Stimulated activated CD4-positive, alpha-beta T cell treated with anti-CD3 and anti-CD28 coated beads, Interleukin-4, amount 100 ng/mL, for 4 hours (primary cell): ENCODE data around the gene DACT2.

ENCODE experiments used
- DNase-seq, 2 experiments: peaks; one replicate each; pipeline ENCODE4 v3.0.0-alpha.2; 2020

The DACT2 gene

GRCh38 chr6:168348186-168348585 is 28.6 kb upstream of the DACT2 start:
- DNase-seq, result no peak

GRCh38 chr6:168347615-168348014 is 28.0 kb upstream of the DACT2 start:
- no peak for DNase-seq

- DNase-seq, result no peak
Measured at GRCh38 chr6:168347053-168347452, 27.5 kb upstream of the DACT2 start.

- no peak for DNase-seq
Measured at GRCh38 chr6:168345896-168346754, 26.5 kb upstream of the DACT2 start.

GRCh38 chr6:168345266-168345665 is 25.7 kb upstream of the DACT2 start:
- DNase-seq, result no peak

- DNase-seq, result no peak
Measured at GRCh38 chr6:168344338-168344737, 24.8 kb upstream of the DACT2 start.

GRCh38 chr6:168343239-168344150 is 23.9 kb upstream of the DACT2 start:
- DNase-seq, result no peak

- DNase-seq, result no peak
Measured at GRCh38 chr6:168342636-168343035, 23.1 kb upstream of the DACT2 start.

- no peak for DNase-seq
Measured at GRCh38 chr6:168341280-168341900, 21.8 kb upstream of the DACT2 start.

GRCh38 chr6:168340819-168341218 is 21.2 kb upstream of the DACT2 start:
- DNase-seq, result no peak

- DNase-seq, result no peak
Measured at GRCh38 chr6:168338777-168339176, 19.2 kb upstream of the DACT2 start.

GRCh38 chr6:168336967-168337366 is 17.4 kb upstream of the DACT2 start:
- no peak for DNase-seq

- DNase-seq, result no peak
Measured at GRCh38 chr6:168333989-168334388, 14.4 kb upstream of the DACT2 start.

- DNase-seq, result no peak
Measured at GRCh38 chr6:168333491-168333890, 13.9 kb upstream of the DACT2 start.

GRCh38 chr6:168333039-168333438 is 13.5 kb upstream of the DACT2 start:
- DNase-seq, result no peak

GRCh38 chr6:168332020-168332419 is 12.4 kb upstream of the DACT2 start:
- no peak for DNase-seq

GRCh38 chr6:168331058-168331457 is 11.5 kb upstream of the DACT2 start:
- DNase-seq, result no peak

GRCh38 chr6:168330403-168330802 is 10.8 kb upstream of the DACT2 start:
- no peak for DNase-seq

GRCh38 chr6:168328086-168328485 is 8.5 kb upstream of the DACT2 start:
- DNase-seq, result no peak

- no peak for DNase-seq
Measured at GRCh38 chr6:168326294-168327261, 7.0 kb upstream of the DACT2 start.

- no peak for DNase-seq
Measured at GRCh38 chr6:168322966-168323365, 3.4 kb upstream of the DACT2 start.

- DNase-seq, result no peak
Measured at GRCh38 chr6:168320634-168321033, 1.1 kb upstream of the DACT2 start.
